ENCODE results near the gene MYL5. TPM values are rescaled to one million over a fixed set of nuclear protein-coding genes. Genes with fewer than 3 reads are reported as not detected.

The MYL5 gene
- total and polyA plus RNA-seq, 2 of the 13 experiments (the other 11 are each of a cell fraction or from before 2014, with no cell fraction given), result 6.5 to 16.0 TPM

DNA sequence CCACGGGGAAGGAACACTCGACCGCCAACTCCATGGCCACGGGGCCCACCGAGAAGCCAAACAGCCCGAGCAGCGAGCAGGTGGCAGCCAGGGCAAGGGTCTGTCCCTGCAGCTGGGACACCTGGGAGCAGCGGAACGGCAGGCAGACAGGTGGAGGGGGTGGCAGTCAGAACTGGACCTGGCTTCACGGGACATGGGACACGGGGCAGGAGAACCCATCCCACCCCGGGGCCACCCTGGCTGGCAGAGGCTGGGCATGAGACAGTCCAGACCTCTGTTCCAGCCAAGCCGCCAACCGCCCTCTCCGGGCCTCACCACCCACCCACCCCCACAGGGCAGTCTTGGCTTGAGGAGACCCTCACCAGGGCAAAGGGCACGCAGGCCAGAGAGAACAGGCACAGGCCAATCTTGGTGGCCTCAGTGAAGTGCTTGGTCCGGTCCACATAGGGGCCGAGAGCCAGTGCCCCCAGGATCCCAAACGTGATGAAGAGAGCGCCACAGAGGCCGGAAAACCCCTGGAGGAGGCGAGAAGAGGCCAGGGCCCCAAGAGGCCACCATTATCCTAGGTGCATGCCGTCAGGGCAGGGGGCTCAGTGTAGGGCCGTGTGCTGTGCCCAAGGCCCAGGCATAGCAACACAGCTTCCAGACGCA, 9.0 kb downstream of the MYL5 start:
- Histone ChIP-seq H3K9me3 (ENCODE audit: low read length) (no peaks in the 10 kb centered on the region), H3K36me3 (replicated peaks in 1 of 2; ENCODE audit: control insufficient read depth in 1 of 2, insufficient read depth in 2 of 2, low read length in 2 of 2) (no peaks in the 10 kb centered on the region), H3K4me3 (replicated peaks in 1 of 3; ENCODE audit: insufficient read depth in 1 of 3, low read depth in 2 of 3, low read length in 3 of 3) (peak overlapping the region in 1 of 3 experiments; percentile 66; a peak in 1 of 6 replicates), H3K4me2 (ENCODE audit: low read depth, low read length) (peak overlapping the region; percentile 82), H3K27ac (ENCODE audit: extremely low read length, insufficient read depth, low read length) (no peak overlapping the region), H2AFZ (ENCODE audit: low read length) (no peak overlapping the region), H3K4me1 (ENCODE audit: insufficient read depth, low read length) (peaks cover 87% of the 10 kb centered on the region), H3K27me3 (ENCODE audit: control insufficient read depth in 1 of 2, insufficient read depth in 2 of 2, low read length in 2 of 2) (0 out of 5 replicates have a peak, but pooled peaks cover 0 to 1% of the 10 kb centered on the region in 2 experiments), H4K20me1 (ENCODE audit: insufficient read depth, low read length) (no peaks in the 10 kb centered on the region), H3K79me2 (ENCODE audit: insufficient read depth, low read length) (no peaks in the 10 kb centered on the region), H3K9ac (ENCODE audit: insufficient read depth, low read depth, low read length) (peak overlapping the region; percentile 7; the same call in 1 of the 2 replicates)
- DNase-seq (ENCODE audit: low spot score) (no peak), FAIRE-seq (no peak), ATAC-seq (peak; percentile 7)
- intact Hi-C loops (cut with micrococcal nuclease; ENCODE audit: unreplicated experiment) (no loop called here), in situ Hi-C loops (cut with HindIII; ENCODE audit: extremely low pct_ligation_motif_present, low pct_unique_long_range_greater_than_20kb) (no loop called here)
- CTCF ChIA-PET (ENCODE audit: low intra/inter-chr PET ratio, low total read pairs), result interaction anchor here (1.6 kb wide), 1 partner anchor 17 kb away, joined by 7 read pairs; no protein-coding TSS in a partner anchor
- 80% methylated on average over 1 of the region's 25 CpGs for WGBS (ENCODE audit: low lambda C conversion rate)
- no TSS peak for BruUV-seq (replicated peaks)
- POLR2A ChIA-PET, result interaction anchor here (1.2 to 1.6 kb wide), 2 partner anchors 9 to 17 kb away, joined by 4 to 9 read pairs; partner anchors contain the start of genes ATP5ME and MYL5
- no peak for TF ChIP-seq ZNF747 (CRISPR knock-in tag; IDR thresholded peaks at IDR 0.05; ENCODE audit: borderline replicate concordance)
- TF ChIP-seq HOXA7 (CRISPR knock-in tag; IDR thresholded peaks at IDR 0.05), result no peak
- TF ChIP-seq, protein P1, sequence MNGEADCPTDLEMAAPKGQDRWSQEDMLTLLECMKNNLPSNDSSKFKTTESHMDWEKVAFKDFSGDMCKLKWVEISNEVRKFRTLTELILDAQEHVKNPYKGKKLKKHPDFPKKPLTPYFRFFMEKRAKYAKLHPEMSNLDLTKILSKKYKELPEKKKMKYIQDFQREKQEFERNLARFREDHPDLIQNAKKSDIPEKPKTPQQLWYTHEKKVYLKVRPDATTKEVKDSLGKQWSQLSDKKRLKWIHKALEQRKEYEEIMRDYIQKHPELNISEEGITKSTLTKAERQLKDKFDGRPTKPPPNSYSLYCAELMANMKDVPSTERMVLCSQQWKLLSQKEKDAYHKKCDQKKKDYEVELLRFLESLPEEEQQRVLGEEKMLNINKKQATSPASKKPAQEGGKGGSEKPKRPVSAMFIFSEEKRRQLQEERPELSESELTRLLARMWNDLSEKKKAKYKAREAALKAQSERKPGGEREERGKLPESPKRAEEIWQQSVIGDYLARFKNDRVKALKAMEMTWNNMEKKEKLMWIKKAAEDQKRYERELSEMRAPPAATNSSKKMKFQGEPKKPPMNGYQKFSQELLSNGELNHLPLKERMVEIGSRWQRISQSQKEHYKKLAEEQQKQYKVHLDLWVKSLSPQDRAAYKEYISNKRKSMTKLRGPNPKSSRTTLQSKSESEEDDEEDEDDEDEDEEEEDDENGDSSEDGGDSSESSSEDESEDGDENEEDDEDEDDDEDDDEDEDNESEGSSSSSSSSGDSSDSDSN (CRISPR knock-in tag; IDR thresholded peaks at IDR 0.05), result no peak
- TF ChIP-seq ZNF343 (CRISPR knock-in tag; IDR thresholded peaks at IDR 0.05), result no peak
- TF ChIP-seq ZNF841 (CRISPR knock-in tag; IDR thresholded peaks at IDR 0.05; ENCODE audit: borderline replicate concordance), result no peak
- no peak for TF ChIP-seq XBP1 (CRISPR knock-in tag; IDR thresholded peaks at IDR 0.05)
- no peak for TF ChIP-seq RBAK (CRISPR knock-in tag; IDR thresholded peaks at IDR 0.05)
- TF ChIP-seq, protein P2, sequence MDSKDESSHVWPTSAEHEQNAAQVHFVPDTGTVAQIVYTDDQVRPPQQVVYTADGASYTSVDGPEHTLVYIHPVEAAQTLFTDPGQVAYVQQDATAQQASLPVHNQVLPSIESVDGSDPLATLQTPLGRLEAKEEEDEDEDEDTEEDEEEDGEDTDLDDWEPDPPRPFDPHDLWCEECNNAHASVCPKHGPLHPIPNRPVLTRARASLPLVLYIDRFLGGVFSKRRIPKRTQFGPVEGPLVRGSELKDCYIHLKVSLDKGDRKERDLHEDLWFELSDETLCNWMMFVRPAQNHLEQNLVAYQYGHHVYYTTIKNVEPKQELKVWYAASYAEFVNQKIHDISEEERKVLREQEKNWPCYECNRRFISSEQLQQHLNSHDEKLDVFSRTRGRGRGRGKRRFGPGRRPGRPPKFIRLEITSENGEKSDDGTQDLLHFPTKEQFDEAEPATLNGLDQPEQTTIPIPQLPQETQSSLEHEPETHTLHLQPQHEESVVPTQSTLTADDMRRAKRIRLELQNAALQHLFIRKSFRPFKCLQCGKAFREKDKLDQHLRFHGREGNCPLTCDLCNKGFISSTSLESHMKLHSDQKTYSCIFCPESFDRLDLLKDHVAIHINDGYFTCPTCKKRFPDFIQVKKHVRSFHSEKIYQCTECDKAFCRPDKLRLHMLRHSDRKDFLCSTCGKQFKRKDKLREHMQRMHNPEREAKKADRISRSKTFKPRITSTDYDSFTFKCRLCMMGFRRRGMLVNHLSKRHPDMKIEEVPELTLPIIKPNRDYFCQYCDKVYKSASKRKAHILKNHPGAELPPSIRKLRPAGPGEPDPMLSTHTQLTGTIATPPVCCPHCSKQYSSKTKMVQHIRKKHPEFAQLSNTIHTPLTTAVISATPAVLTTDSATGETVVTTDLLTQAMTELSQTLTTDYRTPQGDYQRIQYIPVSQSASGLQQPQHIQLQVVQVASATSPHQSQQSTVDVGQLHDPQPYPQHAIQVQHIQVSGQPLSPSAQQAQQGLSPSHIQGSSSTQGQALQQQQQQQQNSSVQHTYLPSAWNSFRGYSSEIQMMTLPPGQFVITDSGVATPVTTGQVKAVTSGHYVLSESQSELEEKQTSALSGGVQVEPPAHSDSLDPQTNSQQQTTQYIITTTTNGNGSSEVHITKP (CRISPR knock-in tag; IDR thresholded peaks at IDR 0.05; ENCODE audit: low read depth), result no peak
- TF ChIP-seq ZNF10 (CRISPR knock-in tag; IDR thresholded peaks at IDR 0.05; ENCODE audit: borderline replicate concordance, low read depth), result no peak
- no peak for TF ChIP-seq SIX4 (CRISPR knock-in tag; IDR thresholded peaks at IDR 0.05)
- TF ChIP-seq ZNF619 (CRISPR knock-in tag; IDR thresholded peaks at IDR 0.05), result 0 out of 2 replicates have a peak, but pooled peaks have one; percentile 40
- TF ChIP-seq NRL (CRISPR knock-in tag; IDR thresholded peaks at IDR 0.05; ENCODE audit: borderline replicate concordance), result no peak
- no peak for TF ChIP-seq MYNN (CRISPR knock-in tag; IDR thresholded peaks at IDR 0.05; ENCODE audit: low read depth)
- 0 out of 4 replicates have a peak, but pooled peaks of 1 of the 2 experiments have one; percentile 7 for TF ChIP-seq POLR2A (IDR thresholded peaks at IDR 0.05; ENCODE audit: insufficient read depth in 1 of 2, low read depth in 2 of 2, low read length in 2 of 2)
- 0 out of 2 replicates have a peak, but pooled peaks have one; percentile 43 for TF ChIP-seq ZBTB7A (CRISPR knock-in tag; IDR thresholded peaks at IDR 0.05)
- TF ChIP-seq, protein P3, sequence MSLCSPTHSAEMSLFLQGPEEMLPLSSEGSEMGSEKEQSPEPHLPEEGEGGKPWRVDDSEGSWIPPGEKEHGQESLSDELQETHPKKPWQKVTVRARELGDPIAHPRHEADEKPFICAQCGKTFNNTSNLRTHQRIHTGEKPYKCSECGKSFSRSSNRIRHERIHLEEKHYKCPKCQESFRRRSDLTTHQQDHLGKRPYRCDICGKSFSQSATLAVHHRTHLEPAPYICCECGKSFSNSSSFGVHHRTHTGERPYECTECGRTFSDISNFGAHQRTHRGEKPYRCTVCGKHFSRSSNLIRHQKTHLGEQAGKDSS (CRISPR knock-in tag; IDR thresholded peaks at IDR 0.05; ENCODE audit: borderline replicate concordance, low read depth), result no peak
- TF ChIP-seq SMAD3 (CRISPR knock-in tag; IDR thresholded peaks at IDR 0.05), result no peak
- no peak for TF ChIP-seq SALL2 (CRISPR knock-in tag; IDR thresholded peaks at IDR 0.05)
